ENCODE measurements around the gene LTBR.

The LTBR gene

DNA sequence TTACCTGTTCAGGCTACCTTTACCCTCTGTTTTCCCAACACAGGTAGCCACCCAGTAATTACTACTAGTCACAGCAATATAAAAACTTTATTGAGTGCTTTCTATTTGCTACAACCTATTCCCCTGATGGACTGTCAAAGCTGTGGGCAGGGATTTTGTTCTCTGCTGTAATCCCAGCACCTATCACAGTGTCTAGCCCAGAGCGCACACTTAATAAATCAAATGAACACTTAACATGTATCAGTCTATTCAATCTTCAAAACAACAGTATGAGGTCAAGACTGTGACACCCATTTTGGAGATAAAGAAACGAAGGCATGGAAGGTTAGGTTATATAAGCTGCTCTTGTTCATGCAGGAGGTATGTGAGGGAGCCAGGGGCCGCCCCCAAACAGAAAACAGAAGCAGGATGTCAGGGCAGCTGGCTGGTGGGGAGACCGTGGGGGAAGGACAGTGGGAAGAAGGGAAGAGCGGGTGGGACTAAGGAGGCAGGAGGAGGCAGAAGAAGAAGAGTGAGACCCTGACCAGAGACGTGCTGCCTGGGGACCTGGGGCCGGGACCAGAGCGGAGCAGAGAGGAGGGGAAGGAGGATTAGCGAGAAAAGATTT is 43.8 kb upstream of the LTBR start (continued):
- TF ChIP-seq REPIN1 (tag by site-specific recombination; IDR thresholded peaks at IDR 0.05; ENCODE audit: low read depth) (no peak), ZNF221 (tag by site-specific recombination; IDR thresholded peaks at IDR 0.05; ENCODE audit: borderline replicate concordance) (no peak), ZNF629 (tag by site-specific recombination; IDR thresholded peaks at IDR 0.05) (peak; percentile 67; the same call in 1 of the 2 replicates), ZNF16 (tag by site-specific recombination; IDR thresholded peaks at IDR 0.05; ENCODE audit: low read depth) (no peak), ZXDB (tag by site-specific recombination; IDR thresholded peaks at IDR 0.05) (0 out of 2 replicates have a peak, but pooled peaks have one; percentile 21), ZNF48 (tag by site-specific recombination; IDR thresholded peaks at IDR 0.05) (no peak), ZNF133 (tag by site-specific recombination; IDR thresholded peaks at IDR 0.05) (no peak), KLF1 (tag by site-specific recombination; IDR thresholded peaks at IDR 0.05) (no peak), TRIM28 (IDR thresholded peaks at IDR 0.05; ENCODE audit: borderline replicate concordance, low read length) (no peak), GLIS2 (tag by site-specific recombination; IDR thresholded peaks at IDR 0.05) (0 out of 2 replicates have a peak, but pooled peaks have one; percentile 18), ZBTB48 (tag by site-specific recombination; IDR thresholded peaks at IDR 0.05) (no peak)

DNA sequence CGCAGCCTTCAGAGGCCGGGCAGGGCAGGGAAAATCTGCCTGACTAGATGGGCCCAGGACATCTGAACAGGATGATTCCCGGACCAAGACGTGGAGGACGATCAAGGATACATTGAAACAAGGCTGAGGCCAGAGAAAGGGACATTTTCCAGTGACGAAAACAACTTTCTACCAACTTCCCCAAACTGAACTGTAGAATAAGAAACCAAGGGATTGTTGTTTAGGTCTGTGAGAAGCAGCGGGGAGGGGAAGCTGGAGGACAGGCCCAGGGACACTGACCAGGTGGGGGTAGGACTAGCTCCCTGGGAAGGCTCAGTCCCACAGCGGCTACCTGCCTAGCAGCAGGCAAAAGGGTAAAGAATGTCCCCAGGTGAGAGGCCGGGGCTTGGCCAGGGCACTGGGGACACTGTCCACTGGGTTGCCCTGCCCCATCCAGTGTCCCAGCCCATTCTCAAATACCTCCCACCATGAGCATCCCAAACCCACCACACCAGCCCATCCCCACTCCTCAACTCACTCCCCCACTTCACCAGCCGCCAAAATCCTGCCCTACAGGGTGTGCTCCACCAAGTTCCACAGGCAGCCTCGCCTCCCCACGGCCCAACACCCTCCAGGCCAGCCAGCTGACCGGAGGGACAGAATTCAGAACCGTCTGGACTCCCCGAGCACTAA is 43.1 kb upstream of the LTBR start:
- peak overlapping the region; percentile 84 for H3K27ac ChIP-seq (ENCODE audit: extremely low read depth, low read depth, low read length)
- peaks cover 0 to 6% of the 10 kb centered on the region in 2 experiments; a peak in 1 of 3 replicates for H3K36me3 ChIP-seq (ENCODE audit: control insufficient read depth in 2 of 2, insufficient read depth in 1 of 2, low read length in 2 of 2)
- H3K9me3 ChIP-seq (ENCODE audit: control insufficient read depth, insufficient read depth, low read depth, low read length): no peaks in the 10 kb centered on the region
- ChIA-PET CTCF (interaction anchor here (0.9 to 1.9 kb wide), 4 partner anchors 14 to 125 kb away, joined by 3 to 7 read pairs (median 3); no protein-coding TSS in a partner anchor), POLR2A (interaction anchor here (1.2 to 2.6 kb wide), 2 partner anchors 11 to 22 kb away, joined by 3 to 6 read pairs; no protein-coding TSS in a partner anchor)
- peaks cover 21% of the 10 kb centered on the region for H3K4me1 ChIP-seq (ENCODE audit: control insufficient read depth, insufficient read depth, low read length)
- peak overlapping the region; percentile 71 for H3K4me3 ChIP-seq (ENCODE audit: low read depth, low read length)
- TF ChIP-seq SCRT2 (tag by site-specific recombination; IDR thresholded peaks at IDR 0.05) (no peak), ZNF654 (tag by site-specific recombination; IDR thresholded peaks at IDR 0.05; ENCODE audit: low read depth) (no peak), GLIS1 (tag by site-specific recombination; IDR thresholded peaks at IDR 0.05) (0 out of 2 replicates have a peak, but pooled peaks have one; percentile 36), ZNF404 (tag by site-specific recombination; IDR thresholded peaks at IDR 0.05) (no peak), PRDM1 (tag by site-specific recombination; IDR thresholded peaks at IDR 0.05) (peak; percentile 95), KLF1 (tag by site-specific recombination; IDR thresholded peaks at IDR 0.05) (no peak), ZIC2 (tag by site-specific recombination; IDR thresholded peaks at IDR 0.05) (no peak), SP3 (tag by site-specific recombination; IDR thresholded peaks at IDR 0.05) (0 out of 2 replicates have a peak, but pooled peaks have one; percentile 15)
- TF ChIP-seq, protein P1, sequence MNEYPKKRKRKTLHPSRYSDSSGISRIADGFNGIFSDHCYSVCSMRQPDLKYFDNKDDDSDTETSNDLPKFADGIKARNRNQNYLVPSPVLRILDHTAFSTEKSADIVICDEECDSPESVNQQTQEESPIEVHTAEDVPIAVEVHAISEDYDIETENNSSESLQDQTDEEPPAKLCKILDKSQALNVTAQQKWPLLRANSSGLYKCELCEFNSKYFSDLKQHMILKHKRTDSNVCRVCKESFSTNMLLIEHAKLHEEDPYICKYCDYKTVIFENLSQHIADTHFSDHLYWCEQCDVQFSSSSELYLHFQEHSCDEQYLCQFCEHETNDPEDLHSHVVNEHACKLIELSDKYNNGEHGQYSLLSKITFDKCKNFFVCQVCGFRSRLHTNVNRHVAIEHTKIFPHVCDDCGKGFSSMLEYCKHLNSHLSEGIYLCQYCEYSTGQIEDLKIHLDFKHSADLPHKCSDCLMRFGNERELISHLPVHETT (tag by site-specific recombination; IDR thresholded peaks at IDR 0.05): peak; percentile 51; the same call in 1 of the 2 replicates
- TF ChIP-seq, protein P2, sequence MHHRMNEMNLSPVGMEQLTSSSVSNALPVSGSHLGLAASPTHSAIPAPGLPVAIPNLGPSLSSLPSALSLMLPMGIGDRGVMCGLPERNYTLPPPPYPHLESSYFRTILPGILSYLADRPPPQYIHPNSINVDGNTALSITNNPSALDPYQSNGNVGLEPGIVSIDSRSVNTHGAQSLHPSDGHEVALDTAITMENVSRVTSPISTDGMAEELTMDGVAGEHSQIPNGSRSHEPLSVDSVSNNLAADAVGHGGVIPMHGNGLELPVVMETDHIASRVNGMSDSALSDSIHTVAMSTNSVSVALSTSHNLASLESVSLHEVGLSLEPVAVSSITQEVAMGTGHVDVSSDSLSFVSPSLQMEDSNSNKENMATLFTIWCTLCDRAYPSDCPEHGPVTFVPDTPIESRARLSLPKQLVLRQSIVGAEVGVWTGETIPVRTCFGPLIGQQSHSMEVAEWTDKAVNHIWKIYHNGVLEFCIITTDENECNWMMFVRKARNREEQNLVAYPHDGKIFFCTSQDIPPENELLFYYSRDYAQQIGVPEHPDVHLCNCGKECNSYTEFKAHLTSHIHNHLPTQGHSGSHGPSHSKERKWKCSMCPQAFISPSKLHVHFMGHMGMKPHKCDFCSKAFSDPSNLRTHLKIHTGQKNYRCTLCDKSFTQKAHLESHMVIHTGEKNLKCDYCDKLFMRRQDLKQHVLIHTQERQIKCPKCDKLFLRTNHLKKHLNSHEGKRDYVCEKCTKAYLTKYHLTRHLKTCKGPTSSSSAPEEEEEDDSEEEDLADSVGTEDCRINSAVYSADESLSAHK (tag by site-specific recombination; IDR thresholded peaks at IDR 0.05): no peak
- TF ChIP-seq, protein P3, sequence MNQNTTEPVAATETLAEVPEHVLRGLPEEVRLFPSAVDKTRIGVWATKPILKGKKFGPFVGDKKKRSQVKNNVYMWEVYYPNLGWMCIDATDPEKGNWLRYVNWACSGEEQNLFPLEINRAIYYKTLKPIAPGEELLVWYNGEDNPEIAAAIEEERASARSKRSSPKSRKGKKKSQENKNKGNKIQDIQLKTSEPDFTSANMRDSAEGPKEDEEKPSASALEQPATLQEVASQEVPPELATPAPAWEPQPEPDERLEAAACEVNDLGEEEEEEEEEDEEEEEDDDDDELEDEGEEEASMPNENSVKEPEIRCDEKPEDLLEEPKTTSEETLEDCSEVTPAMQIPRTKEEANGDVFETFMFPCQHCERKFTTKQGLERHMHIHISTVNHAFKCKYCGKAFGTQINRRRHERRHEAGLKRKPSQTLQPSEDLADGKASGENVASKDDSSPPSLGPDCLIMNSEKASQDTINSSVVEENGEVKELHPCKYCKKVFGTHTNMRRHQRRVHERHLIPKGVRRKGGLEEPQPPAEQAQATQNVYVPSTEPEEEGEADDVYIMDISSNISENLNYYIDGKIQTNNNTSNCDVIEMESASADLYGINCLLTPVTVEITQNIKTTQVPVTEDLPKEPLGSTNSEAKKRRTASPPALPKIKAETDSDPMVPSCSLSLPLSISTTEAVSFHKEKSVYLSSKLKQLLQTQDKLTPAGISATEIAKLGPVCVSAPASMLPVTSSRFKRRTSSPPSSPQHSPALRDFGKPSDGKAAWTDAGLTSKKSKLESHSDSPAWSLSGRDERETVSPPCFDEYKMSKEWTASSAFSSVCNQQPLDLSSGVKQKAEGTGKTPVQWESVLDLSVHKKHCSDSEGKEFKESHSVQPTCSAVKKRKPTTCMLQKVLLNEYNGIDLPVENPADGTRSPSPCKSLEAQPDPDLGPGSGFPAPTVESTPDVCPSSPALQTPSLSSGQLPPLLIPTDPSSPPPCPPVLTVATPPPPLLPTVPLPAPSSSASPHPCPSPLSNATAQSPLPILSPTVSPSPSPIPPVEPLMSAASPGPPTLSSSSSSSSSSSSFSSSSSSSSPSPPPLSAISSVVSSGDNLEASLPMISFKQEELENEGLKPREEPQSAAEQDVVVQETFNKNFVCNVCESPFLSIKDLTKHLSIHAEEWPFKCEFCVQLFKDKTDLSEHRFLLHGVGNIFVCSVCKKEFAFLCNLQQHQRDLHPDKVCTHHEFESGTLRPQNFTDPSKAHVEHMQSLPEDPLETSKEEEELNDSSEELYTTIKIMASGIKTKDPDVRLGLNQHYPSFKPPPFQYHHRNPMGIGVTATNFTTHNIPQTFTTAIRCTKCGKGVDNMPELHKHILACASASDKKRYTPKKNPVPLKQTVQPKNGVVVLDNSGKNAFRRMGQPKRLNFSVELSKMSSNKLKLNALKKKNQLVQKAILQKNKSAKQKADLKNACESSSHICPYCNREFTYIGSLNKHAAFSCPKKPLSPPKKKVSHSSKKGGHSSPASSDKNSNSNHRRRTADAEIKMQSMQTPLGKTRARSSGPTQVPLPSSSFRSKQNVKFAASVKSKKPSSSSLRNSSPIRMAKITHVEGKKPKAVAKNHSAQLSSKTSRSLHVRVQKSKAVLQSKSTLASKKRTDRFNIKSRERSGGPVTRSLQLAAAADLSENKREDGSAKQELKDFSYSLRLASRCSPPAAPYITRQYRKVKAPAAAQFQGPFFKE (tag by site-specific recombination; IDR thresholded peaks at IDR 0.05; ENCODE audit: borderline replicate concordance): 0 out of 2 replicates have a peak, but pooled peaks have one; percentile 14
